ENCODE results near the gene XIAP.

The XIAP gene

DNA sequence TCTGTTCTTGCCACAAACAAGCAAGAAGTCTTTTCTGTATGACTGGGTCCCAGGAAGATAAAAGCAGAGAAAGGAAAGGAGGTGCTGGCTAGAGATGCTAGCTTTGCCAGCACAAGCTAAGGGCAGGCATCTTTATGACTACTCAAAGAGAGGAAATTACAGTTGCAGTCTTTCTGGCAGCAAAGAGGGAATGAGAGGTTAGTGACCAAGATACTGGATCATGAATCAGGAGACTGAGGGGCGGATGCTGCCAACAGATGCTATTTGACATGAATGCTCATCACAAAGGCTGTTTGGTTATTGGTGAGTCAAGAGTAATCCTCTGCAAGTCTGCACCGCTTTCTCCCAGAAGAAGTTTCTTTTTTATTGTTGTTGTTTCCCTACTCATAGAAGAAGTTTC is 5.5 kb upstream of the XIAP start:
- no peak for TF ChIP-seq GABPA (IDR thresholded peaks at IDR 0.05; ENCODE audit: low read depth)
- no peak for TF ChIP-seq REST (IDR thresholded peaks at IDR 0.05; ENCODE audit: insufficient replicate concordance, low read depth)
- TF ChIP-seq SPI1 (IDR thresholded peaks at IDR 0.05; ENCODE audit: borderline replicate concordance, low read depth): no peak
- TF ChIP-seq CTCF (IDR thresholded peaks at IDR 0.05; ENCODE audit: insufficient read depth, low read length): no peak
- no peak for TF ChIP-seq POLR2AphosphoS5 (IDR thresholded peaks at IDR 0.05; ENCODE audit: low read depth)
- no peak overlapping the region for H3K27ac ChIP-seq (replicated peaks)
- DNase-seq (ENCODE audit: low read depth in 1 of 2, low spot score in 1 of 2): no peak
- no peaks in the 10 kb centered on the region for H3K27me3 ChIP-seq (ENCODE audit: insufficient read depth, poor library complexity, severe bottlenecking)
- no peak overlapping the region for H3K4me3 ChIP-seq (replicated peaks; ENCODE audit: insufficient read depth, low read length)

GRCh38 chrX:123859409-123859845 is 426 bp upstream of the XIAP start:
- no peak for DNase-seq (ENCODE audit: low read depth in 1 of 2, low spot score in 1 of 2)
- Histone ChIP-seq H3K27me3 (ENCODE audit: insufficient read depth, poor library complexity, severe bottlenecking) (no peaks in the 10 kb centered on the region), H3K27ac (replicated peaks) (peak overlapping the region; percentile 97), H3K4me3 (replicated peaks; ENCODE audit: insufficient read depth, low read length) (peak overlapping the region; percentile 57)
- TF ChIP-seq SPI1 (IDR thresholded peaks at IDR 0.05; ENCODE audit: borderline replicate concordance, low read depth): no peak
- TF ChIP-seq REST (IDR thresholded peaks at IDR 0.05; ENCODE audit: insufficient replicate concordance, low read depth): no peak
- no peak for TF ChIP-seq CTCF (IDR thresholded peaks at IDR 0.05; ENCODE audit: insufficient read depth, low read length)
- TF ChIP-seq POLR2AphosphoS5 (IDR thresholded peaks at IDR 0.05; ENCODE audit: low read depth): no peak
- no peak for TF ChIP-seq GABPA (IDR thresholded peaks at IDR 0.05; ENCODE audit: low read depth)

DNA sequence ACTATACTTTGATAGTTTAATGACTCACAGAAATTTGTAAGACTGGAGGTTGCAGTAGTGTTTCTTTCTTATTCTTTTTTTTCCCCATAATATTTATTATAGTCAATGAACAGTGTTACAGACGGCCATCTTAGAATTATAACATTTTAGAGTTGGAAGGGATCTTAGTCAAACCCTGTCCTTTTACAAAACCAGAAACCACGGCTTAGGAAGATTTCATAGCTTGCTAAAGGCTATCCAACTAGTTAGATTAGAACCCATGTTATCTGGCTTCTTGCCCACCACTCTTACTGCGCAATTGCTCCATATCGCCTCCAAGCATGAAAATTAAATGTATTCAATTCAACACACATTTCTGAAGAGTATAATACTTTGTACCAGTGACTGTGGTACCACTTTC is 1.1 kb downstream of the XIAP start:
- H3K27me3 ChIP-seq (ENCODE audit: insufficient read depth, poor library complexity, severe bottlenecking): no peaks in the 10 kb centered on the region
- DNase-seq (ENCODE audit: low read depth in 1 of 2, low spot score in 1 of 2): no peak
- peak overlapping the region; percentile 57 for H3K4me3 ChIP-seq (replicated peaks; ENCODE audit: insufficient read depth, low read length)
- TF ChIP-seq CTCF (IDR thresholded peaks at IDR 0.05; ENCODE audit: insufficient read depth, low read length) (no peak), REST (IDR thresholded peaks at IDR 0.05; ENCODE audit: insufficient replicate concordance, low read depth) (no peak), SPI1 (IDR thresholded peaks at IDR 0.05; ENCODE audit: borderline replicate concordance, low read depth) (no peak), GABPA (IDR thresholded peaks at IDR 0.05; ENCODE audit: low read depth) (no peak), POLR2AphosphoS5 (IDR thresholded peaks at IDR 0.05; ENCODE audit: low read depth) (no peak)
- peak overlapping the region; percentile 97 for H3K27ac ChIP-seq (replicated peaks)
